DOHH2 (cell line): ENCODE results near the gene TNFRSF25.

Experiments
- H3F3A ChIP-seq: fragments of 200-600 bp; sonication (generic), shearing (Covaris generic); 2 replicates; pipeline ENCODE4 v1.6.0; 2016; ENCODE audit warnings: antibody characterized with exemption, mild to moderate bottlenecking; ENCODE audit not compliant: control insufficient read depth, insufficient read depth
- H3K27ac ChIP-seq: fragments of 200-600 bp; sonication (generic); 2 replicates; pipeline ENCODE4 v1.5.1; 2014; ENCODE audit warnings: low read depth, mild to moderate bottlenecking, low read length, moderate library complexity
- H3K27me3 ChIP-seq: fragments of 200-600 bp; sonication (generic); 2 replicates; pipeline ENCODE4 v1.6.1; 2014; ENCODE audit warnings: mild to moderate bottlenecking, low read length, mixed read lengths; ENCODE audit not compliant: control insufficient read depth
- H3K36me3 ChIP-seq: fragments of 200-600 bp; sonication (generic); 2 replicates; pipeline ENCODE4 v1.6.1; 2014; ENCODE audit warnings: mild to moderate bottlenecking, low read length, moderate library complexity, mixed read lengths; ENCODE audit not compliant: control insufficient read depth
- H3K4me1 ChIP-seq: fragments of 200-600 bp; sonication (generic); 2 replicates; pipeline ENCODE4 v1.6.1; 2014; ENCODE audit warnings: mild to moderate bottlenecking, low read length, mixed read lengths; ENCODE audit not compliant: control insufficient read depth
- H3K4me2 ChIP-seq: fragments of 200-600 bp; sonication (generic); 2 replicates; pipeline ENCODE4 v1.6.0; 2014; ENCODE audit warnings: mild to moderate bottlenecking, low read length, moderate library complexity
- H3K4me3 ChIP-seq: fragments of 200-600 bp; sonication (generic); 2 replicates; pipeline ENCODE4 v1.5.1; 2014; ENCODE audit warnings: mild to moderate bottlenecking, low read length, mixed read lengths
- H3K79me2 ChIP-seq: fragments of 200-600 bp; sonication (generic); 2 replicates; pipeline ENCODE4 v1.6.1; 2014; ENCODE audit warnings: mild to moderate bottlenecking, low read length, mixed read lengths; ENCODE audit not compliant: control insufficient read depth
- H3K9me2 ChIP-seq: fragments of 200-600 bp; sonication (generic); replicated peaks from 2 replicates; pipeline ENCODE4 v1.6.1; 2014; ENCODE audit warnings: mild to moderate bottlenecking, low read length, mixed read lengths; ENCODE audit not compliant: control insufficient read depth
- H3K9me3 ChIP-seq: fragments of 200-600 bp; sonication (generic); 2 replicates; pipeline ENCODE4 v1.6.1; 2014; ENCODE audit warnings: antibody characterized with exemption, low read length, mixed read lengths; ENCODE audit not compliant: control insufficient read depth, insufficient read depth
- H4K20me1 ChIP-seq: fragments of 200-600 bp; sonication (generic); 2 replicates; pipeline ENCODE4 v1.6.0; 2014; ENCODE audit warnings: low read depth, mild to moderate bottlenecking, antibody characterized with exemption, low read length, moderate library complexity; ENCODE audit not compliant: control insufficient read depth, insufficient read depth
- EZH2phosphoT487 ChIP-seq: fragments of 200-600 bp; sonication (generic); IDR thresholded peaks from 2 replicates; pipeline ENCODE4 v1.6.1; 2017; ENCODE audit warnings: borderline replicate concordance, mild to moderate bottlenecking, antibody characterized with exemption, low read length, moderate library complexity, mixed read lengths
- TF ChIP-seq, protein P1 (sequence below): fragments of 200-600 bp; sonication (generic); IDR thresholded peaks from one replicate; pipeline ENCODE4 v1.5.1; 2014; ENCODE audit warnings: antibody characterized with exemption, mild to moderate bottlenecking, low read depth, low read length; ENCODE audit not compliant: poor library complexity, severe bottlenecking

Gene TNFRSF25

DNA sequence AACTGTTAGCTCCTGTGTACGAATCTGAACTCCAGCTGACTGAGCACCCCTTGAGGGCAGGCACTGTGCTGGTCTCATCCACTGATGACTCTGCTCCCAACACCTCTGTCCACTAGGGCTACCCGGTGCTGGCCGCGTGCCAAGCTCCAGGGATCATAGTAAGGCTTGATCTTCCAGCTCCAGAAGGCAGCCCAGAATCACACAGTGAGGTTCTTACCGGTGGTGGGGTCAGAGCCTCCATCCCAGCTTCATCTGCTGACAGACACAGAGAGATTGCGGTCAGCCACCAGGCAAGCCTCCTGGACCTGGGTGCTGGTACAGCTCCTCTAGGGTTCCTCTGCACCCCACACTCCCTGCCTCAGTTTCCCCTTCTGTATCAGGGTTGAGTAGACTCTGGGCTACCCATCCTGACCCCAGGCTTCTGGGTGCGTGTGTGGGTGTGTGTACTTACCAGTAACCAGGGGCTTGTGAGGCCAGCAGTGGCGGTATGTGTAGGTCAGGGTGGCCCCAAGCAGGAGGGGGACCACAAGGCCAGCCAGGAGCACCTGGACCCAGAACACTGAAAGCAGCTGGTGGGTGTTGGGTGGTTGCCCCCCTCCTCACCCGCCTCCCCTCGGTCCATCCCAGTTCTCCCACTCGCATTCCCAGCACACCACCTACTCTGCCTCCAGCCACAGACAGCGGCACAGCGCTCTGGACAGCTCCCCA, 3.4 kb downstream of the TNFRSF25 start:
- H3K4me2 ChIP-seq = no peak overlapping the region
- H3K36me3 ChIP-seq = no peaks in the 10 kb centered on the region
- H3K4me3 ChIP-seq = no peak overlapping the region
- H3F3A ChIP-seq = no peaks in the 10 kb centered on the region
- no peaks in the 10 kb centered on the region for H4K20me1 ChIP-seq
- H3K79me2 ChIP-seq = no peaks in the 10 kb centered on the region
- H3K9me2 ChIP-seq = no peaks in the 10 kb centered on the region
- TF ChIP-seq EZH2phosphoT487 = no peak
- TF ChIP-seq, protein P1, sequence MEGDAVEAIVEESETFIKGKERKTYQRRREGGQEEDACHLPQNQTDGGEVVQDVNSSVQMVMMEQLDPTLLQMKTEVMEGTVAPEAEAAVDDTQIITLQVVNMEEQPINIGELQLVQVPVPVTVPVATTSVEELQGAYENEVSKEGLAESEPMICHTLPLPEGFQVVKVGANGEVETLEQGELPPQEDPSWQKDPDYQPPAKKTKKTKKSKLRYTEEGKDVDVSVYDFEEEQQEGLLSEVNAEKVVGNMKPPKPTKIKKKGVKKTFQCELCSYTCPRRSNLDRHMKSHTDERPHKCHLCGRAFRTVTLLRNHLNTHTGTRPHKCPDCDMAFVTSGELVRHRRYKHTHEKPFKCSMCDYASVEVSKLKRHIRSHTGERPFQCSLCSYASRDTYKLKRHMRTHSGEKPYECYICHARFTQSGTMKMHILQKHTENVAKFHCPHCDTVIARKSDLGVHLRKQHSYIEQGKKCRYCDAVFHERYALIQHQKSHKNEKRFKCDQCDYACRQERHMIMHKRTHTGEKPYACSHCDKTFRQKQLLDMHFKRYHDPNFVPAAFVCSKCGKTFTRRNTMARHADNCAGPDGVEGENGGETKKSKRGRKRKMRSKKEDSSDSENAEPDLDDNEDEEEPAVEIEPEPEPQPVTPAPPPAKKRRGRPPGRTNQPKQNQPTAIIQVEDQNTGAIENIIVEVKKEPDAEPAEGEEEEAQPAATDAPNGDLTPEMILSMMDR = no peak
- no peaks in the 10 kb centered on the region for H3K9me3 ChIP-seq
- H3K4me1 ChIP-seq = no peaks in the 10 kb centered on the region
- no peak overlapping the region for H3K27ac ChIP-seq
- peaks cover 4% of the 10 kb centered on the region; the same call in 1 of the 2 replicates for H3K27me3 ChIP-seq

DNA sequence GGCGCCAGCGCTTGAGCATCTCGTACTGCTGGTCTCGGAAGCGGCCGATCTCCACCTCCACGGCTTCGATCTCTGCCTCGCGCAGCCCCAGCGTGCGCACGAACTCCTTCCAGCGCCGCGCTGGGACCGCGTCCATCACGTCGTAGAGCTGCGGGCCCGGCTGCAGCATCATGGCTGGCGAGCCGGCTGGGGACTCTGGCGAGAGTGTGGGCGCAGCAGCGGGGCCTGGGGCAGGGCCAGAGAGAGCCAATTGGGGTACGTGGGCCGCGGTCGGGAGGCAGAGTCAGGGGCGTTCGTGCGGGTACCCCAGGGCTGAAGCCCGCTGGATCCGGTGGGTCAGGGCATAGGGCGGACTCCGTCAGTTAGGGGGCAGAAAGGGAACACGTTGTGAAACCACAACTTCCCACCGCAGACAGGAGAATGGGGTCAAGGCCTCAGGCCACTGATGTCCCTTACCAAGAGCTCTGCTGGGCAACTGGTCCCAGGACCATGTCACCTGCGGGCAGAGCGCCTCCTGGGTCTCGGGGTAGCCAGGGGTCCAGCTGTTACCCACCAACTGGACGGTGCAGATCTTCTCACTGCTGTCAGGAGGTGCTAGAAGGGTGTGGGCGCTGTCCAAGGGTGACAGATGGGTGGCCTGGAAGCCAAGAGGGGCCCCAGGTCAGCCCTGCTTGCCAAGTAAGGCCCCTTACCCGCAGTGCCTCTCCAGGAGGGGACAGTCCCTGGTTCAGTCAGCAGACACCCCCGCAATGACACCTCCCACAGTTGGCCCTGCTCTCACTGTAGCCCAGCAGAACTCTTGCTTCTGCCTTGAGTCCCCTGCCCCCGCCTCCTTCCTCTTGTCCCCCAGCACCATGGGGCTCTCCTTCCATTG, 4.2 kb downstream of the TNFRSF25 start:
- H3K4me3 ChIP-seq = no peak overlapping the region
- H4K20me1 ChIP-seq = no peaks in the 10 kb centered on the region
- TF ChIP-seq, protein P1 = no peak
- no peak for TF ChIP-seq EZH2phosphoT487
- no peaks in the 10 kb centered on the region for H3K9me2 ChIP-seq
- no peaks in the 10 kb centered on the region for H3F3A ChIP-seq
- no peaks in the 10 kb centered on the region for H3K9me3 ChIP-seq
- no peak overlapping the region for H3K27ac ChIP-seq
- H3K4me2 ChIP-seq = no peak overlapping the region
- H3K27me3 ChIP-seq = peaks cover 4% of the 10 kb centered on the region; the same call in 1 of the 2 replicates
- no peaks in the 10 kb centered on the region for H3K79me2 ChIP-seq
- H3K4me1 ChIP-seq = no peaks in the 10 kb centered on the region
- no peaks in the 10 kb centered on the region for H3K36me3 ChIP-seq

DNA sequence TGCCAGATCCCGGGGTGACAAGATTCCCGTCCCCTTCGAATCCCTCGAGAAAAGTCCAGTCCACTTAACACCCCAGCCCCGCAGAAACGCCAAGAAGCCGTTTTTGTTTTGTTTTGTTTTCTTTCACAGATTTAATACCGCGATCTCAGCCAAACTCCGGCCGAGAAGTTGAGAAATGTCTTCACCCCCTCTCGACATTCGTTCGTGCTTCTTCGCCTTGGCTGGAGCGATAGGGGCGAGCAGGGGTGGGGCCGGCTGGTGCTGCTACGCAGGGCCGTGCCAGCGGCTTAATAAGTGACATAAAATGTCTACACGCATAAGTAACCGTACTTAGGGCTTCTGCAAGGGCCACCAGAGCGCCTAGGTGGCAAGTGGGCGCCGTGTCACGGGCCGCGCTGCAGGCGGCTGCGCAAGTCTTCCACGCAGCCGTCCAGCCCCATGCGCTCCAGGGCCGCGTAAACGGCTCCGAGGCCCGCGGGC, 4.9 kb downstream of the TNFRSF25 start:
- Histone ChIP-seq H3K4me3 (no peak overlapping the region), H3K9me2 (no peaks in the 10 kb centered on the region), H3K27me3 (peaks cover 4% of the 10 kb centered on the region; the same call in 1 of the 2 replicates), H3F3A (no peaks in the 10 kb centered on the region), H3K9me3 (no peaks in the 10 kb centered on the region), H3K79me2 (no peaks in the 10 kb centered on the region), H4K20me1 (no peaks in the 10 kb centered on the region), H3K36me3 (no peaks in the 10 kb centered on the region), H3K4me1 (no peaks in the 10 kb centered on the region), H3K4me2 (no peak overlapping the region), H3K27ac (no peak overlapping the region)
- TF ChIP-seq, protein P1 = no peak
- TF ChIP-seq EZH2phosphoT487 = no peak
